HuH-7.5 (cell line): ENCODE results near the gene OR14K1.
"Not testable (repeated sequence)": the region's sequence is repeated elsewhere in the genome, so short reads cannot be mapped to it uniquely, and the experiment has no call there.

Source experiments
- DNase-seq: peaks from one replicate; pipeline ENCODE4 v3.0.0; 2011; ENCODE audit warnings: low spot score

The OR14K1 gene

GRCh38 chr1:247738315-247738714 is at the start of gene OR14K1:
TSS of gene OR14K1 (plus strand) at chr1:247738615. CDS start at chr1:247738615, 0 bp downstream.
- no peak for DNase-seq

GRCh38 chr1:247701338-247701737 is 37.1 kb upstream of the OR14K1 start:
- no peak for DNase-seq

- DNase-seq = not testable (repeated sequence)
Observed at GRCh38 chr1:247710681-247711080, 27.7 kb upstream of the OR14K1 start.

GRCh38 chr1:247713753-247714152 is 24.7 kb upstream of the OR14K1 start:
- no peak for DNase-seq

GRCh38 chr1:247716546-247716945 is 21.9 kb upstream of the OR14K1 start, which contains the start of gene OR6F1:
TSS of gene OR6F1 (minus strand) at chr1:247716646. CDS start at chr1:247712755, 3,891 bp downstream.
- no peak for DNase-seq

- DNase-seq = no peak
Observed at GRCh38 chr1:247721222-247721621, 17.2 kb upstream of the OR14K1 start.

GRCh38 chr1:247740721-247741120 is 2.3 kb downstream of the OR14K1 start:
- no peak for DNase-seq

- DNase-seq = no peak
Observed at GRCh38 chr1:247741756-247742155, 3.3 kb downstream of the OR14K1 start.

- DNase-seq = not testable (repeated sequence)
Observed at GRCh38 chr1:247742215-247742760, 3.9 kb downstream of the OR14K1 start.

GRCh38 chr1:247746391-247746935 is 8.0 kb downstream of the OR14K1 start:
- DNase-seq = no peak

- DNase-seq = no peak
Observed at GRCh38 chr1:247747616-247748015, 9.2 kb downstream of the OR14K1 start.

GRCh38 chr1:247748041-247748440 is 9.6 kb downstream of the OR14K1 start, which contains the start of gene OR14A2:
TSS of gene OR14A2 (minus strand) at chr1:247748141.
- no peak for DNase-seq

GRCh38 chr1:247749870-247750269 is 11.5 kb downstream of the OR14K1 start:
- no peak for DNase-seq

- DNase-seq = not testable (repeated sequence)
Observed at GRCh38 chr1:247754311-247754710, 15.9 kb downstream of the OR14K1 start.

- no peak for DNase-seq
Observed at GRCh38 chr1:247760456-247760855, 22.0 kb downstream of the OR14K1 start, which contains the start of gene OR1C1. TSS of gene OR1C1 (minus strand) at chr1:247760556. CDS start at chr1:247758406, 2,150 bp downstream.

- no peak for DNase-seq
Observed at GRCh38 chr1:247769603-247770002, 31.2 kb downstream of the OR14K1 start.
